Stimulated activated CD8-positive, alpha-beta memory T cell treated with anti-CD3 and anti-CD28 coated beads, Interleukin-15, amount 100 ng/mL, for 48 hours (primary cell): ENCODE measurements around the gene PHYHD1.
"Not testable (repeated sequence)": the region's sequence is repeated elsewhere in the genome, so short reads cannot be mapped to it uniquely, and the experiment has no call there.

Source experiments
- DNase-seq, 2 donors: peaks; one replicate each; pipeline ENCODE4 v3.0.0-alpha.2; 2020; ENCODE audit warnings: low read depth in 2 of 2

The PHYHD1 gene

GRCh38 chr9:128921881-128922763 is 1.3 kb downstream of the PHYHD1 start:
- no peak for DNase-seq

GRCh38 chr9:128923493-128923883 is 2.7 kb downstream of the PHYHD1 start:
- no peak for DNase-seq

- DNase-seq, result no peak
Observed at GRCh38 chr9:128927731-128928411, 7.1 kb downstream of the PHYHD1 start.

- no peak for DNase-seq
Observed at GRCh38 chr9:128928624-128929023, 7.8 kb downstream of the PHYHD1 start.

GRCh38 chr9:128929560-128929959 is 8.8 kb downstream of the PHYHD1 start:
- DNase-seq, result no peak

GRCh38 chr9:128933731-128934130 is 12.9 kb downstream of the PHYHD1 start:
- no peak for DNase-seq

- no peak for DNase-seq
Observed at GRCh38 chr9:128936171-128936865, 15.5 kb downstream of the PHYHD1 start.

GRCh38 chr9:128937310-128938165 is 16.8 kb downstream of the PHYHD1 start:
- DNase-seq, result no peak

- no peak for DNase-seq
Observed at GRCh38 chr9:128940271-128940921, 19.6 kb downstream of the PHYHD1 start.

- DNase-seq, result no peak
Observed at GRCh38 chr9:128940946-128941755, 20.4 kb downstream of the PHYHD1 start.

- no peak for DNase-seq
Observed at GRCh38 chr9:128943832-128944620, 23.2 kb downstream of the PHYHD1 start.

GRCh38 chr9:128944966-128945365 is 24.2 kb downstream of the PHYHD1 start:
- DNase-seq, result not testable (repeated sequence)

GRCh38 chr9:128945798-128946501 is 25.2 kb downstream of the PHYHD1 start:
- no peak for DNase-seq

GRCh38 chr9:128946571-128947276 is 25.9 kb downstream of the PHYHD1 start:
- no peak for DNase-seq

GRCh38 chr9:128947277-128947526 is 26.4 kb downstream of the PHYHD1 start:
- peak in 1 of 2 donors; percentile 4 for DNase-seq

GRCh38 chr9:128947527-128948301 is 26.9 kb downstream of the PHYHD1 start, which contains the start of the genes DOLK and NUP188:
DOLK (minus strand) TSS chr9:128947603; CDS start chr9:128947303, 300 bp downstream.
NUP188 (plus strand) TSS chr9:128947699; CDS start chr9:128947720, 21 bp downstream.
- DNase-seq, result peak; percentile 95 to 96

- DNase-seq, result not testable (repeated sequence)
Observed at GRCh38 chr9:128961403-128961802, 40.6 kb downstream of the PHYHD1 start.
